Measurements from ENCODE around the gene TMC1. TPM values are rescaled to one million over a fixed set of nuclear protein-coding genes. Genes with fewer than 3 reads are reported as not detected.

The TMC1 gene
- polyA plus RNA-seq, 2 of the 4 experiments (the other 2 are of a cell fraction): 0.12 to 0.17 TPM

DNA sequence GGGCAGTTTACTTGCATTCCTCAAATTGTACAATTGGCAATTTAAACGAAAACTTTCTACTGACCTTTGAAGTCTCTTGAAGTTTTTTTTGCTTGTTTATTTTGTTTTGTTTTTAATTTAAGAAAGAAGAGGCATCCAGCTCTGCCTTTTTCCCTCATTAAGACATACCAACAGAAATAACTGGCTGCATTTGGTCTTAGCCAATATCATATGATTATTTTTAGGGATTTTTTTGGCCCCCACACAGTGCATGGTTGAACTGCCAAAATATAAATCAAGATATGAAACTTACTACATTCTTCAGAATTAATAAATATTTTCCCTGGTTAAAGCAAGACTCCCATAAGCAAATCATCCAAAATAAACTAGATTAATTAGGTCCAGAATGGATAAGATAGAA lies 352.0 kb downstream of the TMC1 start:
- H3K4me1 ChIP-seq: peaks cover 47% of the 10 kb centered on the region
- no peak for ATAC-seq
- ChIA-PET CTCF (interaction anchor here (0.7 to 4.1 kb wide), 4 partner anchors 10 to 308 kb away, joined by 3 to 28 read pairs (median 18); no protein-coding TSS in a partner anchor), POLR2A (no interaction called here)
- no peak for FAIRE-seq
- 30% methylated on average over 1 of the region's 1 CpG for WGBS (ENCODE audit: missing lambda C conversion rate)
- peak overlapping the region; percentile 40 to 61; a peak in 4 of 6 replicates for H3K27ac ChIP-seq
- no peak for DNase-seq (ENCODE audit: low read depth in 1 of 2, low spot score in 1 of 2)
- no peak for TF ChIP-seq NFE2L2 (conservative IDR thresholded peaks at IDR 0.05; ENCODE audit: low read length)
- no peak overlapping the region for H3K4me3 ChIP-seq
- H3K9me3 ChIP-seq: no peaks in the 10 kb centered on the region
- peak overlapping the region; percentile 9; the same call in 2 of the 3 replicates for H3K4me2 ChIP-seq

DNA sequence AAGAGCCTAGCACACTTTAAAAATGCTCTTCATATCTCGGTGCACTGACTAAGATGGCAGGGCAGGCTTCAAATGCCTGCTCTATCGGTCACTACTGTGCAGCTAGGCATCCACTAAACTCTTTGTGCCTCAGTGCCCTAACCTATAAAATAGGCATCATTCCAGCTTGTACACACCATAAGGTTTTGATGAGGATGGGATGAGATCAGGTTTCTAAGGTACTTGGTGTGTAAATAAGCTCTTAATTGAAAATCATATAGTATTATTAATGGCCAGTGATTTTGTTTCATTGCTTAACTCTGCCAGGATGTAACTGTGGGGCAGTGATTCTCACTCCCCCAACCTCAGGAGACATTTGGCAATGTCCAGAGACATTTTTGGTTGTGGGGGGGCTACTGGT lies 352.9 kb downstream of the TMC1 start:
- Histone ChIP-seq H3K9me3 (no peaks in the 10 kb centered on the region), H3K4me3 (no peak overlapping the region), H3K4me1 (peaks cover 47% of the 10 kb centered on the region), H3K27ac (peak overlapping the region; percentile 40 to 61; a peak in 5 of 6 replicates), H3K4me2 (no peak overlapping the region)
- CTCF ChIA-PET: interaction anchor here (0.8 to 4.1 kb wide), 4 partner anchors 9 to 326 kb away, joined by 4 to 22 read pairs (median 4); no protein-coding TSS in a partner anchor
- WGBS (ENCODE audit: missing lambda C conversion rate): 83% methylated on average over 2 of the region's 2 CpGs
- POLR2A ChIA-PET: no interaction called here
- no peak for FAIRE-seq
- ATAC-seq: peak; percentile 21 to 32; a peak in 3 of 6 replicates
- DNase-seq (ENCODE audit: low read depth in 1 of 2, low spot score in 1 of 2): no peak
- TF ChIP-seq POLR2AphosphoS2 (conservative IDR thresholded peaks at IDR 0.05; ENCODE audit: low read length): peak; percentile 93
- no peak for TF ChIP-seq EP300 (IDR thresholded peaks at IDR 0.05)

DNA sequence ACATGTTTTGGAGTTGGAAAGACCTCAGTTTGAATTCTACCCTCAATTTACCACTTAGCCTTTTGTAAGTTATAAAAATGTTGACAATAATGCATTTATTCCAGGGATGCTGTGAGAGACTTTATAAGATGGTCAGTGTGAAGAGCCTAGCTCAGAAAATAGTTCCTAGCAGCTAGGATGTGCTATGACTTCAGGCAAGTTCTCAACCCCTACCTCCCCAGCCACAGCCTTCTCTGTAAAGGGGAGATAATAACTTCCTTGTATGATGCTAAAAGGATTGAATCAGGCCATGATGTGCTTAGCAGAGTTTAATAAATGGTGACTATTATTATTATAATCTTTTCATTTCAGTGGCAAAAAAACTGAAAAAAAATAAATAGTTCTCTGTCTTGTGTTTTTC lies 353.8 kb downstream of the TMC1 start:
- no peaks in the 10 kb centered on the region for H3K9me3 ChIP-seq
- FAIRE-seq (no peak), ATAC-seq (no peak), DNase-seq (ENCODE audit: low read depth in 1 of 2, low spot score in 1 of 2) (no peak)
- peaks cover 47% of the 10 kb centered on the region for H3K4me1 ChIP-seq
- POLR2A ChIA-PET: no interaction called here
- peak overlapping the region; percentile 20 to 40; a peak in 4 of 6 replicates for H3K27ac ChIP-seq
- H3K4me3 ChIP-seq: no peak overlapping the region
- H3K4me2 ChIP-seq: no peak overlapping the region
- CTCF ChIA-PET: interaction anchor here (0.6 to 1.6 kb wide), 5 partner anchors 55 to 325 kb away, joined by 3 to 5 read pairs (median 4); no protein-coding TSS in a partner anchor
- TF ChIP-seq RAD21 (conservative IDR thresholded peaks at IDR 0.05 in 1 of 2, IDR thresholded peaks at IDR 0.05 in 1 of 2): no peak
- TF ChIP-seq RFX5 (IDR thresholded peaks at IDR 0.05): no peak
- no peak for TF ChIP-seq POLR2AphosphoS2 (conservative IDR thresholded peaks at IDR 0.05; ENCODE audit: low read length)
- no peak for TF ChIP-seq CHD2 (IDR thresholded peaks at IDR 0.05; ENCODE audit: low read length, partially characterized antibody)
- no peak for TF ChIP-seq RARB (CRISPR knock-in tag; IDR thresholded peaks at IDR 0.05)
- TF ChIP-seq CHD4 (IDR thresholded peaks at IDR 0.05; ENCODE audit: borderline replicate concordance): no peak
- no peak for TF ChIP-seq EHF (CRISPR knock-in tag; IDR thresholded peaks at IDR 0.05)
- no peak for TF ChIP-seq HOXB13 (CRISPR knock-in tag; IDR thresholded peaks at IDR 0.05; ENCODE audit: low read depth)
- no peak for TF ChIP-seq JUN (IDR thresholded peaks at IDR 0.05)
- TF ChIP-seq FOXS1 (CRISPR knock-in tag; IDR thresholded peaks at IDR 0.05): no peak
- no peak for TF ChIP-seq HOXA7 (CRISPR knock-in tag; IDR thresholded peaks at IDR 0.05)
- TF ChIP-seq, protein P1, sequence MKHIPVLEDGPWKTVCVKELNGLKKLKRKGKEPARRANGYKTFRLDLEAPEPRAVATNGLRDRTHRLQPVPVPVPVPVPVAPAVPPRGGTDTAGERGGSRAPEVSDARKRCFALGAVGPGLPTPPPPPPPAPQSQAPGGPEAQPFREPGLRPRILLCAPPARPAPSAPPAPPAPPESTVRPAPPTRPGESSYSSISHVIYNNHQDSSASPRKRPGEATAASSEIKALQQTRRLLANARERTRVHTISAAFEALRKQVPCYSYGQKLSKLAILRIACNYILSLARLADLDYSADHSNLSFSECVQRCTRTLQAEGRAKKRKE (CRISPR knock-in tag; IDR thresholded peaks at IDR 0.05; ENCODE audit: low read depth): no peak
- no peak for TF ChIP-seq ZNF302 (CRISPR knock-in tag; IDR thresholded peaks at IDR 0.05)
- TF ChIP-seq GATA3 (IDR thresholded peaks at IDR 0.05; ENCODE audit: borderline replicate concordance): no peak
- no peak for TF ChIP-seq NFE2L2 (conservative IDR thresholded peaks at IDR 0.05; ENCODE audit: low read length)
- no peak for TF ChIP-seq FOSB (CRISPR knock-in tag; IDR thresholded peaks at IDR 0.05)
- TF ChIP-seq CBX8 (IDR thresholded peaks at IDR 0.05): no peak
- TF ChIP-seq, protein P2, sequence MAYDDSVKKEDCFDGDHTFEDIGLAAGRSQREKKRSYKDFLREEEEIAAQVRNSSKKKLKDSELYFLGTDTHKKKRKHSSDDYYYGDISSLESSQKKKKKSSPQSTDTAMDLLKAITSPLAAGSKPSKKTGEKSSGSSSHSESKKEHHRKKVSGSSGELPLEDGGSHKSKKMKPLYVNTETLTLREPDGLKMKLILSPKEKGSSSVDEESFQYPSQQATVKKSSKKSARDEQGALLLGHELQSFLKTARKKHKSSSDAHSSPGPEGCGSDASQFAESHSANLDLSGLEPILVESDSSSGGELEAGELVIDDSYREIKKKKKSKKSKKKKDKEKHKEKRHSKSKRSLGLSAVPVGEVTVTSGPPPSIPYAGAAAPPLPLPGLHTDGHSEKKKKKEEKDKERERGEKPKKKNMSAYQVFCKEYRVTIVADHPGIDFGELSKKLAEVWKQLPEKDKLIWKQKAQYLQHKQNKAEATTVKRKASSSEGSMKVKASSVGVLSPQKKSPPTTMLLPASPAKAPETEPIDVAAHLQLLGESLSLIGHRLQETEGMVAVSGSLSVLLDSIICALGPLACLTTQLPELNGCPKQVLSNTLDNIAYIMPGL (CRISPR knock-in tag; IDR thresholded peaks at IDR 0.05; ENCODE audit: borderline replicate concordance): no peak
- no peak for TF ChIP-seq SMC3 (IDR thresholded peaks at IDR 0.05)

Data from A549 (cell line).